Measurements from ENCODE around the gene MAN1C1.

- TF ChIP-seq CTCF (IDR thresholded peaks at IDR 0.05; ENCODE audit: insufficient read depth, low read length, poor library complexity, severe bottlenecking) (no peak), EZH2phosphoT487 (conservative IDR thresholded peaks at IDR 0.05; ENCODE audit: low read length) (no peak)
Measured at GRCh38 chr1:25590096-25590824, 26.3 kb upstream of the MAN1C1 start.
